ENCODE data around the gene PTGS2. TPM values are rescaled to one million over a fixed set of nuclear protein-coding genes. Genes with fewer than 3 reads are reported as not detected.
A peak's percentile ranks its signal among the peaks of the same experiment; 100 is the strongest.

Gene PTGS2
- total RNA-seq, 1 donor from 2014 or later = 2.8 TPM

GRCh38 chr1:186689907-186690306 is 9.7 kb upstream of the PTGS2 start:
- Mint-ChIP-seq H3K9me3 (ENCODE audit: low read depth) (peaks cover 20% of the 10 kb centered on the region), H3K36me3 (ENCODE audit: low read depth) (peaks cover 2% of the 10 kb centered on the region), H3K4me1 (ENCODE audit: low read depth) (no peaks in the 10 kb centered on the region), H3K27ac (ENCODE audit: unreplicated experiment) (no peak overlapping the region), H3K27me3 (ENCODE audit: low read depth) (peaks cover 2% of the 10 kb centered on the region), H3K4me3 (ENCODE audit: unreplicated experiment) (no peak overlapping the region)
- DNase-seq (ENCODE audit: low spot score) = no peak
- TF ChIP-seq CTCF (IDR thresholded peaks at IDR 0.05) = no peak

DNA sequence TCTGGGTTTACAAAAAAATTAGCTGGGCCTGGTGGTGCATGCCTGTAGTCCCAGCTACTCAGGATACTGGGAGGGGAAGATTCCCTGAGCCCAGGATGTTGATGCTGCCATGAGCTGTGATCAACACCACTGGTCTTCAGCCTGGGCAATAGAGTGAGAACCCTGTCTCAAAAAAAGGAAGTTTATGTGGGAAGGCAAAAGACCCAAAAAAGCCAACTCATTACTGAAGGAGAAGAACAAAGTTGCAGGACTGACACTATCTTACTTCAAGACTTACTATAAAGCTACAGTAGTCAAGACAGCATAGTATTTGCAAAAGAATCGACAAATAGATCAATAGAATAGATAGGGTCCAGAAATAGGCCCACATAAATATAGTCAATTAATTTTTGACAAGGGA is 9.2 kb upstream of the PTGS2 start:
- H3K36me3 Mint-ChIP-seq (ENCODE audit: low read depth) = peaks cover 2% of the 10 kb centered on the region
- no peak overlapping the region for H3K4me3 Mint-ChIP-seq (ENCODE audit: unreplicated experiment)
- H3K4me1 Mint-ChIP-seq (ENCODE audit: low read depth) = no peaks in the 10 kb centered on the region
- DNase-seq (ENCODE audit: low spot score) = no peak
- peaks cover 20% of the 10 kb centered on the region for H3K9me3 Mint-ChIP-seq (ENCODE audit: low read depth)
- H3K27me3 Mint-ChIP-seq (ENCODE audit: low read depth) = peaks cover 2% of the 10 kb centered on the region
- no peak overlapping the region for H3K27ac Mint-ChIP-seq (ENCODE audit: unreplicated experiment)
- no peak for TF ChIP-seq CTCF (IDR thresholded peaks at IDR 0.05)

- Mint-ChIP-seq H3K9me3 (ENCODE audit: low read depth) (peaks cover 20% of the 10 kb centered on the region), H3K27ac (ENCODE audit: unreplicated experiment) (no peak overlapping the region), H3K36me3 (ENCODE audit: low read depth) (peaks cover 2% of the 10 kb centered on the region), H3K4me3 (ENCODE audit: unreplicated experiment) (no peak overlapping the region), H3K27me3 (ENCODE audit: low read depth) (peaks cover 4% of the 10 kb centered on the region), H3K4me1 (ENCODE audit: low read depth) (peaks cover 23% of the 10 kb centered on the region)
- DNase-seq (ENCODE audit: low spot score) = no peak
- no peak for TF ChIP-seq CTCF (IDR thresholded peaks at IDR 0.05)
Observed at GRCh38 chr1:186683652-186684410, 3.6 kb upstream of the PTGS2 start.

DNA sequence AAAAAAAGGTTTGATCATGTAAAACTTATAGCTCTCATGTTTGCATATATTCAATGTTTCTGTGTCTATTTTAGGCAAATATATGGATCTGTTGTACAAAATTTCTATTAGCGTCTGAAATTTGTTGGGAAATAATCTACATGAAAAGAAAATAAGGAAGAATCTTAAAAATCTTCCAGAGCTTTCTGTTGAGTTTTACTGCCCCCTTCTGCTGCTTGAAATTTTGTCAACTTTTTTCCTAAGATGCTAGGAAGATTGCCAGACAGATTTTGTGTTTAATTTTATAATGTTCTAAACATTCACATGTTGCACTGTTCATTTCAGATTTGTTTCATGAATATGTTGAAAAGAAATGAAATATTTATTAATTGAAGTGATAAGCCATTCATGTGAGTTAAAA is 2.5 kb upstream of the PTGS2 start:
- DNase-seq (ENCODE audit: low spot score) = no peak
- TF ChIP-seq CTCF (IDR thresholded peaks at IDR 0.05) = peak; percentile 83
- peaks cover 4% of the 10 kb centered on the region for H3K27me3 Mint-ChIP-seq (ENCODE audit: low read depth)
- H3K27ac Mint-ChIP-seq (ENCODE audit: unreplicated experiment) = no peak overlapping the region
- H3K9me3 Mint-ChIP-seq (ENCODE audit: low read depth) = peaks cover 15% of the 10 kb centered on the region
- H3K4me3 Mint-ChIP-seq (ENCODE audit: unreplicated experiment) = no peak overlapping the region
- H3K4me1 Mint-ChIP-seq (ENCODE audit: low read depth) = peaks cover 23% of the 10 kb centered on the region
- peaks cover 2% of the 10 kb centered on the region for H3K36me3 Mint-ChIP-seq (ENCODE audit: low read depth)

DNA sequence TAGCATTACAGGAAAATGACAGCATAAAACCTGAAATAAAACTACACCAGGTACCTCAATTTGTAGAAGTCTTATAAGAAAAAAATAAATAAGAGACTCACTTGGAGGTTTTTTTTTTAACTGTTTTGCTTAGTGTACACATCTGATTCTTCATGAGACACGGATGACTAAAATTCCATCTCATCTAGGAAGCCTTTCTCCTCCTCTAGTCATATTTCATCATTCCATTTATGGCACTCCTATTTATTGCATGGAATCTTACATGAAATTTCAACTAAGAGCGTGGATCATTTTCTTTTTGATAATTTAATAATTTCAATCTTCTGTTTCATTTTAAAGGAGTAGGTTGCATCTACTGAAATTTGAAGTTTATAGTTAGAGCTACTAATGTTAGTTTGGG is 1.6 kb upstream of the PTGS2 start:
- H3K27ac Mint-ChIP-seq (ENCODE audit: unreplicated experiment) = peak overlapping the region; percentile 74
- peaks cover 6% of the 10 kb centered on the region for H3K9me3 Mint-ChIP-seq (ENCODE audit: low read depth)
- peaks cover 23% of the 10 kb centered on the region for H3K4me1 Mint-ChIP-seq (ENCODE audit: low read depth)
- no peak for DNase-seq (ENCODE audit: low spot score)
- TF ChIP-seq CTCF (IDR thresholded peaks at IDR 0.05) = no peak
- peaks cover 4% of the 10 kb centered on the region for H3K27me3 Mint-ChIP-seq (ENCODE audit: low read depth)
- H3K4me3 Mint-ChIP-seq (ENCODE audit: unreplicated experiment) = peak overlapping the region; percentile 7
- peaks cover 5% of the 10 kb centered on the region for H3K36me3 Mint-ChIP-seq (ENCODE audit: low read depth)
